Esophagus muscularis mucosa (tissue), 4 donors: ENCODE data around the gene ISG15.

Experiments
- CTCF ChIP-seq, 3 experiments: fragments of 200-600 bp in 2 of 3; fragments of 450-650 bp in 1 of 3; sonication (generic) in 2 of 3; IDR thresholded peaks; one replicate each; pipeline ENCODE4 v1.5.1; 2017 to 2019; ENCODE audit warnings: antibody characterized with exemption in 3 of 3, mild to moderate bottlenecking in 2 of 3, moderate library complexity in 1 of 3
- EP300 ChIP-seq: sonication (generic); formaldehyde crosslinking; IDR thresholded peaks from one replicate; pipeline ENCODE4 v1.6.1; 2017; ENCODE audit warnings: antibody characterized with exemption
- POLR2A ChIP-seq: fragments of 450-650 bp; IDR thresholded peaks from one replicate; pipeline ENCODE4 v1.6.1; 2017; ENCODE audit warnings: antibody characterized with exemption, moderate library complexity, mild to moderate bottlenecking, low read depth
- POLR2AphosphoS5 ChIP-seq, 2 donors: sonication (generic); formaldehyde crosslinking; IDR thresholded peaks; one replicate each; pipeline ENCODE4 v1.6.1; 2017; ENCODE audit warnings: antibody characterized with exemption in 2 of 2

GRCh38 chr1:1034439-1034781 is 21.1 kb downstream of the ISG15 start:
- TF ChIP-seq CTCF (IDR thresholded peaks at IDR 0.05) (no peak), POLR2AphosphoS5 (IDR thresholded peaks at IDR 0.05) (no peak), POLR2A (no peak), EP300 (no peak)
